Stimulated activated CD8-positive, alpha-beta memory T cell treated with anti-CD3 and anti-CD28 coated beads, Interleukin-7, amount 100 ng/mL, for 4 hours (primary cell): ENCODE measurements around the gene TUBB.
"Not testable (repeated sequence)": the region's sequence is repeated elsewhere in the genome, so short reads cannot be mapped to it uniquely, and the experiment has no call there.

Experiments used
- DNase-seq, 2 donors: peaks; one replicate each; pipeline ENCODE4 v3.0.0-alpha.2; 2020; ENCODE audit warnings: low read depth in 2 of 2

The TUBB gene

DNA sequence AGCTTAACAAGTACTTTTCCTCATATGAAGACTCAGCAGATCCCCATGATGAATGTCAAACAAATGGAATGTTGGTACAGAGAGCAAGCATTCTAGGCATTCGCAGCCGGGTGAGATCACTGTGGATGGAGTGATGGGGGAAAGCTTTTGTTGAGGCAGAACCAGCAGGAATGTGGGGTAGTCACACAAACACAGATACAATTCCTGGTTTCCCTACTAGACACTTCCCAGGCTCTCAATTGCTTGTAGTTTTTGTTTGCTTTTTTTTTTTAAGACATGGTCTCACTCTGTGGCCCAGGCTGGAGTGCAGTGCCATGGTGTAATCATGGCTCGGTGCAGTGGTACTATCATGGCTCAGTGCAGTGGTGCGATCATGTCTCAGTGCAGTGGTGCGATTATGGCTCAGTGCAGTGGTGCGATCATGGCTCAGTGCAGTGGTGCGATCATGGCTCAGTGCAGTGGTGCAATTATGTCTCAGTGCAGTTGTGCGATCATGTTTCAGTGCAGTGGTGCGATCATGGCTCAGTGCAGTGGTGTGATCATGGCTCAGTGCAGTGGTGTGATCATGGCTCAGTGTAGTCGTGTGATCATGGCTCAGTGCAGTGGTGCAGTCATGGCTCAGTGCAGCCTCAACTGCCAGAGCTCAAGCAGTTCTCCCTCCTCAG, 39.6 kb downstream of the TUBB start:
- DNase-seq: no peak

DNA sequence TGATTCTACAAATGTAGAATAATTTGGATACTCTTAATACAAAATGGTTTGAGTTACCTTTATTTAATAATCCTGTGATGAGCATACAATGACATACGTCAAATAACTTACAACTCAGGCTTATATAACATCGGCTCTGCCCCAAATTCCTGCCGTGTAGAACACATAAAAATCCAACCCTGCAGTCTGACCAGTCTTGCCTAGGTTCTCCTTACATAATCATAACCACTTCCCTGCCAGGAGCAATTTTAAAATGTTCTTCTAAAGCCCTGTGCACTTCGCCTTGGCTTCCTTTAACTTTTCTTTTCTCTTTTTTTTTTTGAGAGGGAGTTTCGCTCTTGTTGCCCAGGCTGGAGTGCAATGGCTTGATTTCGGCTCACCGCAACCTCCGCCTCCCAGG, 40.4 kb downstream of the TUBB start:
- no peak for DNase-seq

DNA sequence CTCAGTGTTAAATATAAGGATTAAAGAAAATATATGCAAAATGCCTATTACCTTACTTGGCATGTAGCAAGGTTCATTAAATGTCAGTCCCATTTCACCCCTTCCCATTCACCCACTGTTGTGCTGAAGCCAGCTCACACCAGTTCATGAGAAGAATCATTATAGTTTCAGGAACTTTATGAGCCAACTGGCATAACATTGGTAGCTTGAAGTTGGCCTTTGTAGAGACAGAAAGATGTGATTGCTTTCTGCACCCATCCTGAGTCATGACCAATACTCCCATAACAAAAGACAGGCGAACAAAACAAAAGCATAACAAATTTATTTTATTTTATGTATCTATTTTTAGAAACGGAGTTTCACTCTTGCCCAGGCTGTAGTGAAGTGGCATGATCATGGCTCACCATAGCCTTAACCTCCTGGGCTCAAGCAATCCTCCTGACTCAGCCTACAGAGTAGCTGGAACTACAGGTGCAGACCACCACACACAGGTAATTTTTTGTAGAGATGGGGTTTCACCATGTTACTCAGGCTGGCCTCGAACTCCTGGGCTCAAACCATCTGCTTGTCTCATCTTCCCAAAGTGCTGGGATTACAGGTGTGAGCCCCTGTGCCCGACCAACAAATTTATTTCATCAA, 41.8 kb downstream of the TUBB start:
- no peak for DNase-seq

DNA sequence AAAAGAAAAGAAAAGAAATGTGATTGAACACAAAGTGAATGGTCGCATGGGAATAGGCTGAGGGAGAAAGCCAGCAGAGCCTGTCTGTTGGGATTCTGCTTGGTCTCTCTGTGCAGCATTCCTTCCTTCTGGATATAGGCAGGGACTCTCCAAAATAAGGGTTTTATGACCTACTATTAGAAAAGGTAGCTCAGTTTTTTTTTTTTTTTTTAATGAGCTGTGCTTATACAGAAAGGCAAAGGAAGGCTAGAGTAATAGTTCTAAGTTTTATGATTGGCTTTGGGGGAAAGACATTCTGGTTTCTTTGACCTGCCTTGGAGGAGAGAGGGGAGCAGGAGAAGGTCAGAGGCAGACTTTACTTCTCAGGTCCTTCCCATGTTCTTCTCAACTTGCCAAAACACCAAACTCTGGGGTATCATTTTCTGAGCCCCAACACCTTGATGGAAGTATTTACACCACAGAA, 43.0 kb downstream of the TUBB start:
- DNase-seq: no peak

DNA sequence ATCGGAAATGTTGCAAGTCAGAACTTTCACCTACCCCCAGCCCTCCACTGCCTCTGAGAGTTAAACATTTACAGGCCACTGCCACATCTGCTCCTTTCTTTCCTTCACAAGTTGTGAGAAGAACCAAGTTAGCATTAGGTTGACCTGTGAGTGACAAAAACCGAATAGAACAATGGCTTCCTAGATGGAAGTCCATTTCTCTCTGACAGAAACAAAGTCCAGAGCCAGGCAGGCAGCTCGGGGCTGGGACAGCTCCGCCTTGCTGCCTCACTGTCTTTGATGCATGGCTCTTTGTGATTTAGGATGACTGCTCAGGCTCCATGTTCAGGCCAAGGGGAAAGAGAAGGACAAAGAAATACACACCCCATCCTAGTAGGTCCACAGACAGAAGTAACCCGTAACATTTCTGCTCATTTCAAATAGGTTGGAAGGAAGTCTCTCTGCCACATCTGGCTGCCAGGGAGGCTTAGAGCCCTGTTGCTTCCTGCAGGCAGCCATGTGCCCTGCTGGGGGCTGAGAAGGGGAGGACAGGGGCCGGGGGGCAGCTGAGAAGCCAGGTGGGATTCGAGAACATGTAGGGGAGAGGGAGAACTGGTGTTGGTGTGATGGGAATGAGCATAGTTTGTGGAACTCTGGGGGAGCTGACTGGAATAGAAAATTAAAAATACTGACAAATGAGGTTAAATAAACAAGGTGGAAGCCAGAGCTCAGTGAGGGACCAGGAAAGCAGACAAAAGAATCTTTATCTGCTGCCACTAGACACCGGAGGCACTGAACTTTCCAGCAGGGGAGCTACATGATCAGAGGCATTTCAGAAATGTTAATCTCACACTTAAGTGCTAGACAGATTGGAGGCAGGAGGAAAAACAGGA, 43.7 kb downstream of the TUBB start:
- no peak for DNase-seq

DNA sequence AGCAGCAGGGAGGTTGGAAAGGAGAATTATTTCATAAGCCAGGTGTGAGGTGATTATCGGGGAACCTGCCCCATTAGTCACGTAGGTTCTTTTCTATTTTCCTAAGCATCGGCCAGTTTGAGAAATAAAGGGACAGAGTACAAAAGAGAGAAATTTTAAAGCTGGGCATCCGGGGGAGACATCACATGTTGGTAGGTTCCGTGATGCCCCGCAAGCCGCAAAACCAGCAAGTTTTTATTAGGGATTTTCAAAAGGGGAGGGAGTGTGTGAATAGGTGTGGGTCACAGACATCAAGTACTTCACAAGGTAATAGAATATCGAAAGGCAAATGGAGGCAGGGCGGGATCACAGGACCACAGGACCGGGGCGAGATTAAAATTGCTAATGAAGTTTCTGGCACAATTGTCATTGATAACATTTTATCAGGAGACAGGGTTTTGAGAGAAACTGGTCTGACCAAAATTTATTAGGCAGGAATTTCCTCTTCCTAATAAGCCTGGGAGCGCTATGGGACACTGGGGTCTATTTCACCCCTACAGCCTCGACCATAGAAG, 44.4 kb downstream of the TUBB start:
- DNase-seq: not testable (repeated sequence)

DNA sequence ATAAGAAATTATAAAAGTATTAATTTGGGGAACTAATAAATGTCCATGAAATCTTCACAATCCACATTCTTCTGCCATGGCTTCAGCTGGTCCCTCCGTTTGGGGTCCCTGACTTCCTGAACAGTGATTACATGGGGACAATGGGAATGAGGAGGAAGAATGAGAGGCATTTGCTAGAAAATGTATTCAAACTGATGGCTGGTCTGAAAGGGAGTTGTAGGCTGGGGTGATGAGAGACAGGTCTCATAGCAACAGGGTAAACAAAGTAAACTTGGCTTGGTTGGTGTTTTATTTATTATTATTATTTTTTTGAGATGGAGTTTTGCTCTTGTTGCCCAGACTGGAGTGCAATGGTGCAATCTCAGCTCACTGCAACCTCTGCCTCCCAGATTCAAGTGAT, 45.3 kb downstream of the TUBB start:
- DNase-seq: not testable (repeated sequence)

DNA sequence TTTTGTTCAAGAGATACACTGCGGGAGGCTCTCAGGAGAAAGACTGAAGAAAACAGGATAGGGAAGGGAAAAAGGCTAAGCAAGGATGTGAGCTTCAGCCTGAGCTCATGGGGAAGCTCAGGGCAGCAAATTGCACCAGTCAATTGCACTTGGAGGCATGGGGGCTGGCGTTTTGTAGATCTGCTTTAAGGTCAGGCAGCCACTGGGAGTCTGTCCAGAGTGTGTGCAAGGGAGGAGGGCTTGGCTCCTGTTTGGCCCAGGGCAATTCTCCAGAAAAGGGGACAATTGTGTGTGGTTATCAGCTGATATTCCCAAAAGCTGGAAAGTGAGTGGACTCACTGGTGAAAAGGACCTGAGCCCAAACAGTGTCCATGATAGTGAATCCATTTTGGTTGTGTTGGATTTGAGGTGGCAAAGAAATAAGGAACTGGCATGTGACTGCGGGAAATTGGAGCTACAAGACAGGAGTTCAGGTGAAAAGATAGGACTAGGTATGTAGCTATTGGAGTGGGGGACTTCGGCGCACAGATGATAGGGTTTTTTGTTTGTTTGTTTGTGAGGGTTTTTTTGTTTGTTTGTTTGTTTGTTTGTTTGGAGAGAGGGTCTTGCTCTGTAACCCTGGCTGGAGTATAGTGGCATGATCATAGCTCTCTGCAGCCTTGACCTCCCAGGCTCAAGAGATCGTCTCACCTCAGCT, 46.5 kb downstream of the TUBB start:
- no peak for DNase-seq

DNA sequence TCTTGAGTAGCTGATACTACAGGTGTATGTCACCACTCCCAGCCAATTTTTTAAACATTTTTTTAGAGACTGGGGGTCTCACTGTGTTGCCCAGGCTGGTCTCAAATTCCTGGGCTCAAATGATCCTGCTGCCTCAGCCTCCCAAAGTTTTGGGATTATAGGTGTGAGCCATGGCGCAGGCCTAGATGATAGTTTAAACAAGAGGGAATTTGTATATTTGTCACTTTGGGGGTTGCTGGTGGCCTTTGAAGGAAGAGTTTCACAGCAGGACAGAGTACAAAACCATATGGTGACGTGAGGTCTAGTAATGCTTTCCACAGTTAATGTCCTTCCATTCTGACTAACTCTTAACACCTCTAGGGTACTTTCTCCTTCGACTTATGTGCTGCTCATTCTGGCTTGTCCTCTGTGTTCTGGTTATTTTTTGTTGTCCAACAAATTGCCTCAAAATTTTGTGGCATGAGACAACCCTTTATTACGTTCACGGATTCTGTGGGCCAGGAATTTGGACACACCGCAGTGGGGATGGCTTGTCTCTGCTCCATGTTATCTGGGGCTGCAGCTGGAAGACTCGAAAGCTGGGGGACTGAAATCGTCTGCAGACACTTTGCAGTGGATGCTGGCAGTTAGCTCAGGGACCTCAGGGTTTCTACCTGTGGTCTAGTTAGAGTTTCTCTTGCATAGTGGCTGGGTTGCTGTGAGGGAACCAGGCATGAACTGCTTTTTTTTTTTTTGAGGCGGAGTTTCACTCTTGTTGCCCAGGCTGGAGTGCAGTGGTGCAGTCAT, 47.2 kb downstream of the TUBB start:
- DNase-seq: no peak

DNA sequence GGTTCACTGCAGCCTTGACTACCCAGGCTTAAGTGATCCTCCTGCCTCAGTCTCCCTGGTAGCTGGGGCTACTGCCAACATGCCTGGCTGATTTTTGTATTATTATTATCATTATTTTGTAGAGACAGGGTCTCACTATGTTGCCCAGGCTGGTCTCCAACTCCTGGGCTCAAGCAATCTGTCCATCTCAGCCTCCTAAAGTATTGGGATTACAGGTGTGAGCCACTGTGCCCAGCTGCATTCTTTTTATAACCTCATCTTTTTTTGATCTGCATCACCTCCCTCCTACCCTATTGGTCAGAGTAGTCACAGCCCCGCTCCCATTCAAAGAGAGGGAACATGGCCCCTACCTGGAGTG, 47.8 kb downstream of the TUBB start:
- no peak for DNase-seq

DNA sequence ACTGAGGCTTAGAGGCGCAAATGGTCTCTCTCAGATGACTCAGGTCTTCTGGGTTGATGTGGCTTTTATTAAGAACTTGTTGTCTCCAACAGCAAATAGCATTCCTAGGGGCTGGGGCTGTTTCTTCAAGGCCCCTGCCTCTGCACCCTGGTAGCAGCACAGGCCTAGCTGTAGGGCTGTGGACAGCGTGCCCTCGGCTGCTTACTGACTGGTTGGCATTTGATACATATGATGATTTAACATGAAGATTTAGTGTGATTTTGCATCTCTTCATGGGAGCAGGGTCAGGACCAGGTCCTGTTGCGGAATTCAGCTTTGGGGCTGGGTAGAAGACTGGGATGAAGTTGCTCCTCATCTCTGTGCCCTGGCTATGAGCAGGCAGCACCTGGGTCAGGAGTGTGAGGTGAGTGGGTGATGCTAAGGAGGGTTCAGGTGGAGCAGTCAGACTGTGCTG, 48.5 kb downstream of the TUBB start:
- DNase-seq: peak in 1 of 2 donors; percentile 7

DNA sequence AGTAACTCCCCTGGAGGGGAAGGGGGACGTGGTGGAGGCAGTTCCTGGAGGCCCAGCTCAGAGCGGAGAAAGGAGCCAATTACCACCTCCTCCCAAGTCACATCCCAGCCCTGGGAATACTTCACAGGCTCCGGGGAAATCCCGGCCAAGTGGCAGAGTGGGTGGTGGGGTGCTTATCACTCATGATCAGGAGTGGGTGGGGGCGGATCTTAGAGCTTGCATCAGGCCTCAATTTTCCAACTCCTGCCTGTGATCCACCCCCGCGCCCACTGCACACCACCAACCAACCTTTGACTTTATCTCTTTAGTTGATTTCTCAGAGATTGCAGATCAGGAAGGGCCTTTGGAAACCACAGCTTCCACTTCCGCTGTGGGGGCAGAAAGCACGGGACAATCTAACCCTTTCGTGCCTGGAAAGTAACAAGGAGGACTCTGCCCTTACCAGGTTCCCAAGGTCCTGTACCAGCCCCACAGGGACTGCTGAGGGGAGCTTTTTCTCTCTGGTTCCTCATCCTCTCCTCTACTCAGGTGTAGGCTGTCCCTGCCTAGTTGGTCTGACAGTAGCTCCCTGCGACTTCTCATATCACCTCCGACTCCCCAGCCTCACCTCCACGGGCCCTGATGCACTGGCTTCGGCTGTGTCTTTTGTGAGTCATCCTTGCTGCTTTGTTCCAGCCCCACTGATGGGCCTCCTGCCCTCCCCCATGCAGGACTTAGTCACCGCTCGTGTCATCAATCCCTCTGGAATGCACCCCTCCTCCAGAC, 49.1 kb downstream of the TUBB start:
- peak; percentile 84 to 89 for DNase-seq

DNA sequence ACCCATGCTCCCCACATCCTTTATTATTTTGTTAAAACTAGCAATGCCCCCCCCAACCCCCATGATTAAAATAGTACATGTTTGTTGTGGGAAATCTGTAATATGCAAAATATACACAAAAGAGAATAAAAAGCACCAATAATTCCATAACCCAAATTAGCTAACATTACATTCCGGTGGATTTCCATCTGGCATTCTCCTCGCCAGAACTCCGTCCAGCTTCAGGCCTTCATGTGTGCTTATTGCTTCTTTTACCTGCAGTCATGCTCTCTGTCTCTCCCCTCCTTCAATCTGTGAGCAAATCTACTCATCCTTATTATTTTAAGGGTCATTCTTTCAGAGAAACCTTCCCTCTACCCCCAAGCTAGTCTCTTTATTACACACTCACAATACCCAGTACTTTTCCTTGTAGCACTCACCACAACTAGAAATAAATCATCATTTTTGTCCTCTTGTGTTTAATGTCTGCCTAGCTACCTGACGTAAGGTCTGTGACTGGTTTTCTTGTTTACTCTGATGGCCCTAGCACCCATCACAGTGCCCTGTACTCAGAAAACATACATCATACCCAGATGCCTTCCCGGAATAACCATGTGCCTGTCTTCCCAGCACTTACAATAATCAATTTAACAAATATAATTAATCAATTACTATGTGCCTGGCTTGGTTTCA, 49.8 kb downstream of the TUBB start:
- no peak for DNase-seq

DNA sequence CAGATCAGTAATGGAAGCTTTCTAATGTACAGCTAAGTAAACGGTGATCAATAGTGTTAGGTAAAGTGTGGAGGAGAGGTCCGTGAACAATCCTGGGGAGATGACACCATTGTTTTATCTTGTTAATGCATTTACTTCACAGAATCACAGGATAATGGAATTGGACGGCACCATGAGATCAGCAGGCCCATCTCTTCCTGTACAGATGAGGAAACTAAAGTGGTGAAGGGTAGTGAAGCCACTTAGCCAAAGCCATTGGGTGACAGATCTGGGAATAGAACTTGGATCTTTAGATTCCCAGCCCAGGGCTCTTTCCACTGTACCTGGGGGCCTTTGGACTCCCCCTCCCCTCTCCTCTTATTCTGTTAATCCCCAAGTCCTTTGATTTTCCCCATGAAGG, 50.4 kb downstream of the TUBB start:
- DNase-seq: no peak

DNA sequence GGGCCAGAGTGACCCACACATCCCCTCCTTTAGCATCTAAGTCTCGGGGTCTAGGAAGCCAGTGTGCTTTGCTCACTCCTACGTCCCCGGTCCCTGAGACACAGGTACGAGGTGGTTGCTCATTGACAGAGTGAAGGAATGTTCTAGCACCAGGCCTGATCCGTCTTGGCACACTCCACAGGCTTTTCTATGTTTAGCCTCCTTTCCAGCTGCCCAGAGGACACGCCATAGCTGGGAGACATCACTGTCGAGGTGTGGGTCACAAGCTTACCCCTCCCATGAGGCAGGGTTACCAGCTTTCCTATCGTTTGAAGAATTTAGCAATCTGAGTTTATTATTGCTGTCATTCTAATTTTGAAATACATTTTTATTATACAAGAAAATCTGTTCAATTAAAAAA, 54.5 kb downstream of the TUBB start:
- DNase-seq: no peak
